HG03460 (cell line): ENCODE measurements around the gene IL22.
"Not testable (repeated sequence)": the region's sequence is repeated elsewhere in the genome, so short reads cannot be mapped to it uniquely, and the experiment has no call there.

Source experiments
- ATAC-seq: cut with Tn5 transposase; IDR thresholded peaks from one replicate; pipeline ENCODE4 v1.9.1; 2021; ENCODE audit not compliant: unreplicated experiment

The IL22 gene

DNA sequence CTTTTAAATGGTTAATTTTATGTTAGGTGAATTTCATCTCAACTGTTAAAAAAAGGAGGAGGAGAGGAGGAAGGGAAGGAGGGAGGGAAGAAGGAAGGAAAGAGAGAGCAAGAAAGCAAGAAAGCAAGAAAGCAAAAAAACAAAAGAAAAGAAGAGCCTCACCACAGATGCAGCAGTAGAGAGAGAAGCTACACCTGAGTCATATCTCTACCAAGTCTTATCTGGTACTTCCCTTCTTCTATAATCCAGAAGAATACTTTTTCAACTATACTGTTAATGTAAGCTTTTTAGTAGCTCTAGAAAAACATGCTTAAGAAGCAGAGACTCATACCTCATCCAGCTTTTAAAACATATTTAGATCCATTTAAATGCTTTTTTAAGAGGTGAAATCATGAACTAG lies 22.2 kb downstream of the IL22 start:
- no peak for ATAC-seq

DNA sequence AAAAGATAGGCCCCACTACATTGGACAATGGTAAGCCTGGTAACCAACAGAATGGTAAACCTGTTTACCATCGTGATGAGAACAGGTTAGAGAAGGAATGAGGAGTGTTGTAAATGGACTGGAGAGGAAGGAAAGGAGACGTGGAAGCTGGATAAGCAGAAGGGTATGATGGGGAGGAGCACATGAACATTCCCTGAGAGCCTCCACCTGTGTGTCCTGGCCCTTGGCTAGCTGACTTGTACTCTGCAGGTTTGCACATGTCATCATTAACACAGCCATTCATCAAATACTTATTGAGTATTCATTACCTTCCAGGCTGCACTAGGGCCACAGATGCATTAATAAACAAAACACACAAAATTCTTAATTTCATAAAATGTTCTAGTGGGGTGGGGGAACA lies 23.4 kb downstream of the IL22 start:
- no peak for ATAC-seq

DNA sequence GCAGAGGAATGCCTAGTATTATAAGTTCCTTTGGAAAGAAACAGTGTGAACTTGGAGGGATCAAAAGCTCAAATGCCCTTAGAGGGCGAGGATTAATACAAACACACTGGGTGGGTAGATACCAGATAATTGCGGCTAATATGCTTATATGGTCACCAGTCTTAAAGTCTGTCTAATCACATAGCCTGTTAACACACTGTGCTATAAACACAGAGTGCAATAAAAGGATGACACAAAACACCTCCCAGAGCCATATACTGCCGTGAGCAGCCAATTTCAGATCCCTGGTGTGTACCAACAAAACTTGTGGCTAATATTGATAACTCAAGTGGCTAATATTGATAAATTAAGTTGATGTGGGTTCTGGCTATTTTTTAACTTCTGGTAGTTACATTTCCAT lies 26.0 kb downstream of the IL22 start:
- no peak for ATAC-seq

- no peak for ATAC-seq
Measured at GRCh38 chr12:68225576-68226476, 27.6 kb downstream of the IL22 start, which contains the start of gene IL26. Gene IL26 (minus strand): TSS chr12:68225810. CDS start chr12:68225756, 54 bp downstream.

GRCh38 chr12:68224613-68225285 lies 28.7 kb downstream of the IL22 start:
- no peak for ATAC-seq

- ATAC-seq, result peak; percentile 95
Measured at GRCh38 chr12:68223067-68223747, 30.2 kb downstream of the IL22 start.

- no peak for ATAC-seq
Measured at GRCh38 chr12:68222326-68222725, 31.1 kb downstream of the IL22 start.

GRCh38 chr12:68221497-68221896 lies 31.9 kb downstream of the IL22 start:
- ATAC-seq, result no peak

DNA sequence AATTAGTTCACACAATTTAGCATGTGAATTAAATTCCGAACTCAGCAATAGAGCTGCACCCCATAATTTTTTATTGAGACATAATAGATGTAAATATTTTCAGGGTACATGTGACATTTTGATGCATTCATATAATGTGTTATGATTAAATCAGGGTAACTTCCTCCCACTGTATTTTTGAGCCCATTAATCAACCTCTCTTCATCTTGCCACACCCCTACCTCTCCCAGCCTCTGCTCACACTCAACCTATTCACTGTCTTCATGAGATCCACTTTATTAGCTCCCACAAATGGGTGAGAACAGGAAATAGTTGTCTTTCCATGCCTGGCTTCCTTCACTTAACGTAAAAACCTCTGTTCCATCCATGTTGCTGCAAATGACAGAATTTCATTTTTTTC lies 42.5 kb downstream of the IL22 start:
- ATAC-seq, result no peak

- not testable (repeated sequence) for ATAC-seq
Measured at GRCh38 chr12:68209048-68209728, 44.2 kb downstream of the IL22 start.

GRCh38 chr12:68207276-68207675 lies 46.1 kb downstream of the IL22 start:
- no peak for ATAC-seq

GRCh38 chr12:68206446-68206845 lies 47.0 kb downstream of the IL22 start:
- no peak for ATAC-seq

GRCh38 chr12:68203460-68203875 lies 49.9 kb downstream of the IL22 start:
- no peak for ATAC-seq

- ATAC-seq, result no peak
Measured at GRCh38 chr12:68200854-68201253, 52.5 kb downstream of the IL22 start.

DNA sequence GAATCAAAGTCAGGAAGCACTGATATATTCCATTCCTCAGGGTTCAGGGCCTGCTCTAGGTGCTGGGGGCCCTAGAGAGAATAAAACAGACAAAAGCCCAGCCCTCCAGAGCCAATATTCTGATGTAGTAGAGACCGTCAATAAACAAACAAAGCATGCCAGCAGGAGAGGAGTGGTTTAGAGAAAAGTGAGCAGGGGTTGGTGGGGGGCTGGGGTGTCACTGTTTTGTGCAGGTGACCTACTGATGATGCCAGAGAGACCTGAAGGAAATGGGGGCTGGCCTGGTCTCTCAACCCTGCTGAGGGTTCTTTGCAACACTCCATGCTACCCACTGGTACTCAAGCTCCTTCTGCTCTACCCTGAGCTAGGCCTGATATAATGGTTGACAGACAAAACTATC lies 54.3 kb downstream of the IL22 start:
- no peak for ATAC-seq

DNA sequence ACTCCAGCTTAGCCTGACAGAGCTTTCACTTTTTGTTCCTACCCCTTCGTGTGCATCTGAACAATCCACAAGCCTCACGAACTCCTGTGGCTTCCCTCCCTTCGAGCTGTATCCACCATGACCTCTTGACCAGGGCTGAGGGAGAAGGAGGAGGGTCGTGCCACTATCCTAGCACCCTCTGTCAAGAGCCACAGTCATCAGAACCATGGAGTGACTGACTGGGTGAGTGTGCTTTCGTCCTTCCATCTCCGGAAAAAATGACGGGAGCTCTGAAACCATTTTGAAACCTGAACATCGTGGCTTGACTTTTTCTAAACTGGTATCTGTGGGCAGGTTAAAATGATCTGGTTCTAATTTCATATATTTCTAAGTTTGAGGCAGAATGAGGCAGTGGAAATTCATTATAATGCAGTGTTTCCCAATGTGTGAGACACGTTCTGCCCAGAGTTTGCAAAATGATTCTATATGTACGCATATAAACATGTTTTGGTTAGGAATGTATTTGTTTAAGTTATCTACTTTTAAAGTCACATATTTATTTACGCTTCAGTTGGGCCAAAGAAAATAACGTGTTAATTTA lies 54.8 kb downstream of the IL22 start:
- ATAC-seq, result no peak
